IMR-90 (cell line): ENCODE measurements around the gene RABL2B. TPM values are rescaled to one million over a fixed set of nuclear protein-coding genes. Genes with fewer than 3 reads are reported as not detected.

Source experiments
- ATAC-seq: fragments of 200-7000 bp; cut with Tn5 transposase; 2 replicates; pipeline ENCODE4 v1.9.1; 2020; ENCODE audit warnings: low read depth, mild to moderate bottlenecking, moderate library complexity
- BruUV-seq: library from RNA; stranded (reverse); fragments of 400-500 nt; replicated peaks from 2 replicates; lab custom pipeline; 2021; lab: Mats Ljungman, UMichigan
- CTCF ChIA-PET: fragments of 300-600 bp; formaldehyde crosslinking; extraction: SDS; loops from one replicate; lab custom pipeline; 2021; ENCODE audit warnings: antibody characterized with exemption; lab: Yijun Ruan, JAX
- POLR2A ChIA-PET: fragments of 300-600 bp; sonication (Branson Sonifier 250); formaldehyde crosslinking; loops from one replicate; lab custom pipeline; 2022; ENCODE audit warnings: antibody characterized with exemption; ENCODE audit not compliant: unreplicated experiment; lab: Charles Lee
- DNase-seq: peaks from one replicate; pipeline ENCODE4 v3.0.0; 2013
- H2AFZ ChIP-seq: replicated peaks from 2 replicates; pipeline ENCODE3; 2013; ENCODE audit warnings: low read length, mild to moderate bottlenecking; ENCODE audit not compliant: poor library complexity
- H2AK5ac ChIP-seq: 2 replicates; pipeline ENCODE4 v1.6.1; 2013; ENCODE audit warnings: low read depth, low read length, inconsistent platforms
- H2AK9ac ChIP-seq: replicated peaks from 2 replicates; pipeline ENCODE3; 2013; ENCODE audit warnings: mild to moderate bottlenecking, low read depth, low read length, moderate library complexity; ENCODE audit not compliant: poor library complexity
- H2BK120ac ChIP-seq: 2 replicates; pipeline ENCODE4 v1.6.1; 2013; ENCODE audit warnings: low read depth, low read length, inconsistent platforms
- H2BK15ac ChIP-seq: 3 replicates; pipeline ENCODE4 v1.6.1; 2013; ENCODE audit warnings: low read depth, low read length, inconsistent platforms
- H2BK20ac ChIP-seq: 2 replicates; pipeline ENCODE4 v1.6.1; 2013; ENCODE audit warnings: low read depth, mild to moderate bottlenecking, inconsistent platforms, low read length, moderate library complexity
- H2BK5ac ChIP-seq: 2 replicates; pipeline ENCODE4 v1.6.1; 2013; ENCODE audit warnings: mild to moderate bottlenecking, low read depth, low read length, inconsistent platforms; ENCODE audit not compliant: poor library complexity, severe bottlenecking
- H3K14ac ChIP-seq: replicated peaks from 2 replicates; pipeline ENCODE4 v1.6.1; 2013; ENCODE audit warnings: low read depth, low read length, inconsistent platforms
- H3K18ac ChIP-seq: 2 replicates; pipeline ENCODE4 v1.6.1; 2013; ENCODE audit warnings: low read depth, low read length, control low read depth
- H3K23ac ChIP-seq: 2 replicates; pipeline ENCODE4 v1.6.1; 2013; ENCODE audit warnings: low read depth, low read length, inconsistent platforms
- H3K27ac ChIP-seq: 2 replicates; pipeline ENCODE4 v1.5.1; 2013; ENCODE audit warnings: mild to moderate bottlenecking, control low read depth, low read length; ENCODE audit not compliant: insufficient read depth
- H3K27me3 ChIP-seq: 2 replicates; pipeline ENCODE4 v1.6.1; 2013; ENCODE audit warnings: low read length; ENCODE audit not compliant: control insufficient read depth, insufficient read depth
- H3K36me3 ChIP-seq: 2 replicates; pipeline ENCODE4 v1.6.1; 2013; ENCODE audit warnings: low read length, mixed read lengths; ENCODE audit not compliant: control insufficient read depth, insufficient read depth
- H3K4ac ChIP-seq: 2 replicates; pipeline ENCODE4 v1.6.1; 2013; ENCODE audit warnings: low read depth, low read length, inconsistent platforms
- H3K4me1 ChIP-seq: 2 replicates; pipeline ENCODE4 v1.6.1; 2013; ENCODE audit warnings: low read length, mixed read lengths; ENCODE audit not compliant: control insufficient read depth, insufficient read depth
- H3K4me2 ChIP-seq: 2 replicates; pipeline ENCODE4 v1.6.1; 2013; ENCODE audit warnings: low read depth, mild to moderate bottlenecking, control low read depth, low read length, moderate library complexity
- H3K4me3 ChIP-seq: 2 replicates; pipeline ENCODE4 v1.5.1; 2013; ENCODE audit warnings: low read depth, mild to moderate bottlenecking, control low read depth, low read length, moderate library complexity; ENCODE audit not compliant: insufficient read depth
- H3K56ac ChIP-seq: 2 replicates; pipeline ENCODE4 v1.6.1; 2013; ENCODE audit warnings: low read length, inconsistent platforms; ENCODE audit not compliant: insufficient read depth; ENCODE audit errors: extremely low read depth
- H3K79me1 ChIP-seq, 2 experiments: 2 replicates each; pipeline ENCODE4 v1.6.1; 2013; ENCODE audit warnings: low read length in 2 of 2, inconsistent platforms in 1 of 2, low read depth in 1 of 2
- H3K9ac ChIP-seq: 2 replicates; pipeline ENCODE4 v1.6.1; 2013; ENCODE audit warnings: low read depth, low read length, control low read depth
- H3K9me1 ChIP-seq: 2 replicates; pipeline ENCODE4 v1.6.1; 2013; ENCODE audit warnings: low read length, inconsistent platforms; ENCODE audit not compliant: insufficient read depth
- H3K9me3 ChIP-seq: 2 replicates; pipeline ENCODE4 v1.6.1; 2013; ENCODE audit warnings: low read length; ENCODE audit not compliant: control insufficient read depth, insufficient read depth
- H4K20me1 ChIP-seq: 2 replicates; pipeline ENCODE4 v1.6.1; 2013; ENCODE audit warnings: low read length, inconsistent platforms; ENCODE audit not compliant: insufficient read depth
- H4K5ac ChIP-seq: 2 replicates; pipeline ENCODE4 v1.6.1; 2013; ENCODE audit warnings: mild to moderate bottlenecking, low read depth, low read length, control low read depth
- H4K8ac ChIP-seq, 2 experiments: 2 replicates each; pipeline ENCODE4 v1.6.1; 2013; ENCODE audit warnings: low read depth in 2 of 2, low read length in 2 of 2, control low read depth in 1 of 2, inconsistent platforms in 1 of 2
- H4K91ac ChIP-seq: 2 replicates; pipeline ENCODE4 v1.6.1; 2013; ENCODE audit warnings: low read depth, low read length, inconsistent platforms; ENCODE audit not compliant: insufficient read depth
- BHLHE40 ChIP-seq: fragments of 150-350 bp; IDR thresholded peaks from 2 replicates; pipeline ENCODE4 v1.6.1; 2016; ENCODE audit warnings: mild to moderate bottlenecking, low read depth, low read length
- CEBPB ChIP-seq: IDR thresholded peaks from 2 replicates; pipeline ENCODE4 v1.6.1; 2012; ENCODE audit warnings: low read depth, low read length, improper control_type of control experiment
- CHD1 ChIP-seq: IDR thresholded peaks from 2 replicates; pipeline ENCODE4 v1.6.1; 2012; ENCODE audit warnings: low read depth, low read length, improper control_type of control experiment
- CTCF ChIP-seq: conservative IDR thresholded peaks from 2 replicates; pipeline ENCODE4 v1.5.1; 2012; ENCODE audit warnings: mild to moderate bottlenecking, low read depth, low read length, improper control_type of control experiment
- ELK1 ChIP-seq: fragments of 150-350 bp; IDR thresholded peaks from 2 replicates; pipeline ENCODE4 v1.6.1; 2016; ENCODE audit warnings: low read depth, mild to moderate bottlenecking, low read length, moderate library complexity, borderline replicate concordance
- FOS ChIP-seq: fragments of 150-350 bp; IDR thresholded peaks from 2 replicates; pipeline ENCODE4 v1.6.1; 2016; ENCODE audit warnings: low read depth, low read length
- MAFK ChIP-seq: IDR thresholded peaks from 2 replicates; pipeline ENCODE4 v1.6.1; 2012; ENCODE audit warnings: low read depth, low read length, improper control_type of control experiment
- MAZ ChIP-seq: IDR thresholded peaks from 2 replicates; pipeline ENCODE4 v1.6.1; 2012; ENCODE audit warnings: low read depth, mild to moderate bottlenecking, low read length, improper control_type of control experiment, moderate library complexity, borderline replicate concordance
- MXI1 ChIP-seq: IDR thresholded peaks from 2 replicates; pipeline ENCODE4 v1.6.1; 2012; ENCODE audit warnings: low read depth, mild to moderate bottlenecking, low read length, moderate library complexity, borderline replicate concordance
- NFE2L2 ChIP-seq: fragments of 150-350 bp; IDR thresholded peaks from 2 replicates; pipeline ENCODE4 v1.6.1; 2016; ENCODE audit warnings: low read depth, mild to moderate bottlenecking, low read length
- RCOR1 ChIP-seq: IDR thresholded peaks from 2 replicates; pipeline ENCODE4 v1.6.1; 2012; ENCODE audit warnings: mild to moderate bottlenecking, low read length, improper control_type of control experiment; ENCODE audit not compliant: insufficient replicate concordance
- RFX5 ChIP-seq: IDR thresholded peaks from 2 replicates; pipeline ENCODE4 v1.8.0; 2012; ENCODE audit warnings: low read depth, mild to moderate bottlenecking, low read length, moderate library complexity
- SMC3 ChIP-seq: fragments of 150-350 bp; IDR thresholded peaks from 2 replicates; pipeline ENCODE4 v1.6.1; 2016; ENCODE audit warnings: low read depth, mild to moderate bottlenecking, antibody characterized with exemption, low read length, moderate library complexity
- USF2 ChIP-seq: fragments of 150-350 bp; IDR thresholded peaks from 2 replicates; pipeline ENCODE4 v1.6.1; 2017; ENCODE audit warnings: mild to moderate bottlenecking, antibody characterized with exemption, low read length, low read depth
- WGBS, 2 experiments: methylation state at CpG; one replicate each; pipeline versions ENCODE4 v1.1.5 to v1.1.7; 2013; ENCODE audit warnings: missing lambda C conversion rate in 2 of 2; ENCODE audit not compliant: insufficient read length in 1 of 2; ENCODE audit errors: extremely low coverage in 2 of 2; 5-methylcytosine and 5-hydroxymethylcytosine counted together
- dilution Hi-C: fragments of 300-500 bp; cut with HindIII; formaldehyde crosslinking; loops from one replicate; pipeline ENCODE4 v1.14.3; 2018; ENCODE audit warnings: low sequenced_read_pairs; ENCODE audit not compliant: unreplicated experiment
- in situ Hi-C: fragments of 300-500 bp; cut with MboI; formaldehyde crosslinking; loops from 3 replicates; pipeline ENCODE4 v1.14.3; 2019; ENCODE audit warnings: low sequenced_read_pairs, inconsistent platforms, mixed read lengths
- intact Hi-C: fragments of 100-400 bp; cut with micrococcal nuclease; formaldehyde crosslinking; loops from 2 replicates; pipeline ENCODE4 v1.10.0; 2022
- polyA plus RNA-seq, 3 experiments: library from polyadenylated mRNA; depleted of rRNA; stranded (reverse); fragments of >200 nt; gene quantifications; 2 replicates each; pipeline ENCODE4 v1.2.3, GENCODE V29; 2012; ENCODE audit warnings: low replicate concordance in 1 of 3
- total RNA-seq: library from RNA; depleted of rRNA; stranded (reverse); fragments of >200 nt; gene quantifications from 2 replicates; pipeline ENCODE4 v1.2.3, GENCODE V29; 2012

Gene RABL2B
- total and polyA plus RNA-seq, 2 of the 4 experiments (the other 2 are of a cell fraction) = 8.4 to 23.3 TPM

DNA sequence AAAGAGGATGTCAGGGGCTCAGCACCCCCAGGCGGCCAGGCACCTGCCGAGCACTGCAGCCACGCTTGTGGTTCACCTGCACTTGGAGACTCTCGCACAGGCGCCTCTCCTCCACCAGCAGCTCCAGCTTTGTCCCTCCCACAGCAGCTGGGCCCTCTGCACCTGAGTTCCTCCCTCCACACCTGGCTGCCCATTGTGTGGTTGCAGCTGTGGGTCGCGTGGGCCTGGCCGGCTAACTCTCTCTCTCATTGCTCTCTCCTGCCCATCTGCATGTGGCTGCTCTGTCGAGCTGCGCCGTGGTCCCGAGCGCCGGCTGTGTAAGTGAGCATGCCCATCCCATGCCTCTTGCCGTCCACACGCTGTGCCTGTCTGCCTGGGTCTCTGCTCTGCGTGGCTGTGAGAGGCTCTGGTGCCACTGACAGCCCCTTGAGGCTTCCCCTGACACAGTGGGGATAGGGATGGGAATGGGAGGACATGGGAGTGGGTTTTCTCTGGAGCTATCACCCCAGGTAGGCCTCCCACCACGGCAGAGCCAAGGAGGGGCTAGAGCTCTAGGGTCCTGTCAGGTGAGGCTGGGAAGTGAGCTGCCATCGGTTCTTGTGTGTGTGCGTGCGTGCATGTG lies 53.9 kb downstream of the RABL2B start:
- dilution Hi-C loops (no loop called here), in situ Hi-C loops (no loop called here), intact Hi-C loops (no loop called here)
- 80% methylated on average over 1 of the region's 21 CpGs; no CpG with 5 or more reads in 1 of the 2 experiments for WGBS, 2 experiments
- H2BK5ac ChIP-seq = no peak overlapping the region
- no peak overlapping the region for H3K4me2 ChIP-seq
- H3K4me1 ChIP-seq = peaks cover 7% of the 10 kb centered on the region
- no peak overlapping the region for H4K8ac ChIP-seq
- H3K4me3 ChIP-seq = no peak overlapping the region
- no peak overlapping the region for H2AK9ac ChIP-seq
- H3K27ac ChIP-seq = no peak overlapping the region
- no peak overlapping the region for H2BK120ac ChIP-seq
- H3K36me3 ChIP-seq = peaks cover 14% of the 10 kb centered on the region
- TF ChIP-seq ELK1 = no peak
- no peak for TF ChIP-seq USF2
- TF ChIP-seq CEBPB = no peak
- TF ChIP-seq MAZ = no peak
- no peak for TF ChIP-seq RCOR1
- no peak for TF ChIP-seq CHD1
- TF ChIP-seq MAFK = no peak
- TF ChIP-seq RFX5 = no peak
- TF ChIP-seq MXI1 = no peak
- TF ChIP-seq BHLHE40 = no peak
- TF ChIP-seq CTCF = no peak
- TF ChIP-seq NFE2L2 = no peak
- no peak for TF ChIP-seq FOS
- TF ChIP-seq SMC3 = no peak
- no peak overlapping the region for H2BK15ac ChIP-seq
- no peak overlapping the region for H3K9ac ChIP-seq
- no peaks in the 10 kb centered on the region for H3K27me3 ChIP-seq
- H3K56ac ChIP-seq = no peak overlapping the region
- no peak overlapping the region for H4K5ac ChIP-seq
- H3K79me1 ChIP-seq = no peaks in the 10 kb centered on the region
- no TSS peak for BruUV-seq
- no peaks in the 10 kb centered on the region for H3K9me1 ChIP-seq
- ChIA-PET CTCF (no interaction called here), POLR2A (no interaction called here)
- H4K20me1 ChIP-seq = peaks cover 8% of the 10 kb centered on the region
- no peak overlapping the region for H3K14ac ChIP-seq
- H2AFZ ChIP-seq = no peak overlapping the region
- H3K9me3 ChIP-seq = no peaks in the 10 kb centered on the region
- H4K91ac ChIP-seq = no peak overlapping the region
- H3K4ac ChIP-seq = no peak overlapping the region
- no peak overlapping the region for H3K18ac ChIP-seq
- ATAC-seq = no peak
- no peak overlapping the region for H2AK5ac ChIP-seq
- no peak overlapping the region for H3K23ac ChIP-seq
- H2BK20ac ChIP-seq = no peak overlapping the region
- no peak for DNase-seq
